Stimulated activated CD8-positive, alpha-beta memory T cell treated with anti-CD3 and anti-CD28 coated beads, Interleukin-15, amount 100 ng/mL, for 4 hours (primary cell): ENCODE measurements around the gene FOXS1.

Experiments used
- DNase-seq, 2 donors: peaks; one replicate each; pipeline ENCODE4 v3.0.0-alpha.2; 2020; ENCODE audit warnings: low read depth in 2 of 2

The FOXS1 gene

GRCh38 chr20:31861385-31862156, 16.2 kb upstream of the FOXS1 start:
- DNase-seq = peak; percentile 37 to 53

- no peak for DNase-seq
Observed at GRCh38 chr20:31861135-31861384, 15.7 kb upstream of the FOXS1 start.

- DNase-seq = no peak
Observed at GRCh38 chr20:31860390-31861134, 15.2 kb upstream of the FOXS1 start.

GRCh38 chr20:31859998-31860380, 14.6 kb upstream of the FOXS1 start:
- DNase-seq = no peak

- no peak for DNase-seq
Observed at GRCh38 chr20:31859266-31859997, 14.0 kb upstream of the FOXS1 start.

- no peak for DNase-seq
Observed at GRCh38 chr20:31858760-31859083, 13.3 kb upstream of the FOXS1 start.

GRCh38 chr20:31857861-31858759, 12.7 kb upstream of the FOXS1 start:
- no peak for DNase-seq

- no peak for DNase-seq
Observed at GRCh38 chr20:31856516-31856915, 11.1 kb upstream of the FOXS1 start.

GRCh38 chr20:31853481-31853880, 8.1 kb upstream of the FOXS1 start:
- DNase-seq = no peak

- DNase-seq = no peak
Observed at GRCh38 chr20:31851240-31851955, 6.0 kb upstream of the FOXS1 start.

GRCh38 chr20:31849306-31849930, 4.0 kb upstream of the FOXS1 start:
- no peak for DNase-seq

GRCh38 chr20:31848088-31848999, 2.9 kb upstream of the FOXS1 start:
- no peak for DNase-seq

- no peak for DNase-seq
Observed at GRCh38 chr20:31846793-31847138, 1.4 kb upstream of the FOXS1 start.

GRCh38 chr20:31844737-31845299, 586 bp downstream of the FOXS1 start:
- no peak for DNase-seq

GRCh38 chr20:31843881-31844280, 1.5 kb downstream of the FOXS1 start:
- no peak for DNase-seq

- DNase-seq = no peak
Observed at GRCh38 chr20:31843288-31843687, 2.1 kb downstream of the FOXS1 start.

GRCh38 chr20:31842471-31843157, 2.8 kb downstream of the FOXS1 start:
- no peak for DNase-seq

GRCh38 chr20:31841928-31842327, 3.5 kb downstream of the FOXS1 start:
- DNase-seq = no peak
